GM23338 (cell line): ENCODE results near the gene NCF2.

Experiments used
- EZH2phosphoT487 ChIP-seq: fragments of 200-600 bp; sonication (generic); IDR thresholded peaks from one replicate; pipeline ENCODE4 v1.8.1; 2018; ENCODE audit warnings: antibody characterized with exemption; ENCODE audit not compliant: unreplicated experiment
- JUNB ChIP-seq: IDR thresholded peaks from one replicate; pipeline ENCODE4 v1.6.1; 2016; ENCODE audit warnings: antibody characterized with exemption; ENCODE audit not compliant: unreplicated experiment
- TF ChIP-seq, protein P1 (sequence below), 2 experiments: fragments of 200-600 bp in 1 of 2; sonication (generic) in 1 of 2; conservative IDR thresholded peaks; 2 replicates each; pipeline versions ENCODE4 v1.5.1 to v1.6.1; 2016 to 2017; ENCODE audit warnings: antibody characterized with exemption in 2 of 2, low read depth in 2 of 2, mild to moderate bottlenecking in 2 of 2, moderate library complexity in 1 of 2
- TF ChIP-seq, protein P2 (sequence below): IDR thresholded peaks from one replicate; pipeline ENCODE4 v1.6.1; 2018; ENCODE audit warnings: antibody characterized with exemption; ENCODE audit not compliant: unreplicated experiment

DNA sequence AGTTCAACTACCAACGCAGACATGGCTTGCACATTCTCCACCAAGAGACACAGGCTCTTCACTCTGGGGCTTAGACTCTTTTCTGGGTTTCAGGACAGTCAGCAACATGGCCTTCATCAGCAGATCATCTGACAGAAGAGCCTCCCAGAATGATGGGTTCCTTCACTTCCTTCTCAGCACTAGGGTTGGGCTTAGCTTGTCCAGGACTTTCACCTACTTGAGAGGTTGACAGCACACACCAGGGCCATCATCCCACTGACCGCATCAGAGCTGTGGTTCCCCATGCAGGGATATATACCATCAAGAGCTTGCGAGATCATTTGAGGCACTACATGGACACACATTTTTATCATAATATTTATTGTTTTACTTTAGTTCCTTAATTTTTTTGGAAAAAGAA, 10.4 kb upstream of the NCF2 start:
- TF ChIP-seq, protein P1, sequence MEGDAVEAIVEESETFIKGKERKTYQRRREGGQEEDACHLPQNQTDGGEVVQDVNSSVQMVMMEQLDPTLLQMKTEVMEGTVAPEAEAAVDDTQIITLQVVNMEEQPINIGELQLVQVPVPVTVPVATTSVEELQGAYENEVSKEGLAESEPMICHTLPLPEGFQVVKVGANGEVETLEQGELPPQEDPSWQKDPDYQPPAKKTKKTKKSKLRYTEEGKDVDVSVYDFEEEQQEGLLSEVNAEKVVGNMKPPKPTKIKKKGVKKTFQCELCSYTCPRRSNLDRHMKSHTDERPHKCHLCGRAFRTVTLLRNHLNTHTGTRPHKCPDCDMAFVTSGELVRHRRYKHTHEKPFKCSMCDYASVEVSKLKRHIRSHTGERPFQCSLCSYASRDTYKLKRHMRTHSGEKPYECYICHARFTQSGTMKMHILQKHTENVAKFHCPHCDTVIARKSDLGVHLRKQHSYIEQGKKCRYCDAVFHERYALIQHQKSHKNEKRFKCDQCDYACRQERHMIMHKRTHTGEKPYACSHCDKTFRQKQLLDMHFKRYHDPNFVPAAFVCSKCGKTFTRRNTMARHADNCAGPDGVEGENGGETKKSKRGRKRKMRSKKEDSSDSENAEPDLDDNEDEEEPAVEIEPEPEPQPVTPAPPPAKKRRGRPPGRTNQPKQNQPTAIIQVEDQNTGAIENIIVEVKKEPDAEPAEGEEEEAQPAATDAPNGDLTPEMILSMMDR (conservative IDR thresholded peaks at IDR 0.05; ENCODE audit: low read depth in 2 of 2), result no peak
- TF ChIP-seq EZH2phosphoT487, result no peak
- TF ChIP-seq, protein P2, sequence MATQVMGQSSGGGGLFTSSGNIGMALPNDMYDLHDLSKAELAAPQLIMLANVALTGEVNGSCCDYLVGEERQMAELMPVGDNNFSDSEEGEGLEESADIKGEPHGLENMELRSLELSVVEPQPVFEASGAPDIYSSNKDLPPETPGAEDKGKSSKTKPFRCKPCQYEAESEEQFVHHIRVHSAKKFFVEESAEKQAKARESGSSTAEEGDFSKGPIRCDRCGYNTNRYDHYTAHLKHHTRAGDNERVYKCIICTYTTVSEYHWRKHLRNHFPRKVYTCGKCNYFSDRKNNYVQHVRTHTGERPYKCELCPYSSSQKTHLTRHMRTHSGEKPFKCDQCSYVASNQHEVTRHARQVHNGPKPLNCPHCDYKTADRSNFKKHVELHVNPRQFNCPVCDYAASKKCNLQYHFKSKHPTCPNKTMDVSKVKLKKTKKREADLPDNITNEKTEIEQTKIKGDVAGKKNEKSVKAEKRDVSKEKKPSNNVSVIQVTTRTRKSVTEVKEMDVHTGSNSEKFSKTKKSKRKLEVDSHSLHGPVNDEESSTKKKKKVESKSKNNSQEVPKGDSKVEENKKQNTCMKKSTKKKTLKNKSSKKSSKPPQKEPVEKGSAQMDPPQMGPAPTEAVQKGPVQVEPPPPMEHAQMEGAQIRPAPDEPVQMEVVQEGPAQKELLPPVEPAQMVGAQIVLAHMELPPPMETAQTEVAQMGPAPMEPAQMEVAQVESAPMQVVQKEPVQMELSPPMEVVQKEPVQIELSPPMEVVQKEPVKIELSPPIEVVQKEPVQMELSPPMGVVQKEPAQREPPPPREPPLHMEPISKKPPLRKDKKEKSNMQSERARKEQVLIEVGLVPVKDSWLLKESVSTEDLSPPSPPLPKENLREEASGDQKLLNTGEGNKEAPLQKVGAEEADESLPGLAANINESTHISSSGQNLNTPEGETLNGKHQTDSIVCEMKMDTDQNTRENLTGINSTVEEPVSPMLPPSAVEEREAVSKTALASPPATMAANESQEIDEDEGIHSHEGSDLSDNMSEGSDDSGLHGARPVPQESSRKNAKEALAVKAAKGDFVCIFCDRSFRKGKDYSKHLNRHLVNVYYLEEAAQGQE, result no peak
- no peak for TF ChIP-seq JUNB
